ENCODE measurements around the gene TMEM207. TPM values are rescaled to one million over a fixed set of nuclear protein-coding genes. Genes with fewer than 3 reads are reported as not detected.
"Not testable (repeated sequence)": the region's sequence is repeated elsewhere in the genome, so short reads cannot be mapped to it uniquely, and the experiment has no call there.

The TMEM207 gene
- total RNA-seq (2014; rRNA removed; shearing (Covaris generic)): not detected in 2 replicates

DNA sequence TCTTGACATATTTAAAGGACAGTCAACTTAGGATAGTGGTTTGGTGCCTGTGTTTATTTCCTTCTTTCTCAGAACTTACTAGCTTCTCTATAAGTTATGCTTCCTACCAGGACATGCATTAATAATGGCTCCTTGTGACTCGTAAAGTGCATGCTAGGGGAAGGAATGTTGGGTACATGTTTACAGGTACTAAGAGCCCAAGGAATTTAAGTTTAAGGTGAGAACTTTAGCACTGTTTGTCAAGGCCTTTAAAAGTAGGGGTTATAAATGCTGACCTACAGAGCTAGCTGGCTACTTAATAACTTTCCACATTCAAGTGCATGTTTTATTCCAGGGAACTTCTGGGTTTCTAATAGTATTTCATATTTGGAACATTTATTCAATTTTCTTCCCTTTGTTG lies at the start of gene TMEM207:
Gene TMEM207 (minus strand): TSS at position 101 of the 400 bp plus-strand sequence. CDS start 92 bp downstream, at position 9.
- DNase-seq (ENCODE audit: low spot score): no peak

DNA sequence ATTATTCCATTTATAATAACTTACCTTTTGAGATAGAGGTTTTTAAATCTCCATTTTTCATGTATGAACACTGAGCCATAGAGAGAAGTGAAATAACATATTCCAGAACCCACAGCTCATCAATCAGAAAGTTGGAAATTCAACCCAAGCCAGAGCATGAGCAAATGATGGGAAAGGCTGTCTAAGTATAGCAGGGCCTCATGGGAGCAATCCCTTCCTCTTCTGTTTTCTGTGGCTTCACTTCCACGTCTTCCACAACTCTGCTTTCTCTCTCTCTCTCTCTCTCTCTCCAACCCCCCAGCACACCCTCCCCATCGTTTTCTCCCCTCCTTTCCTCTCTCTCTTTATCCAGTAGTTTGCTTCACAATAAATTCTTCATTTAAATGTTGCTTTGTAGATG lies 49.4 kb upstream of the TMEM207 start:
- DNase-seq (ENCODE audit: low spot score): no peak

DNA sequence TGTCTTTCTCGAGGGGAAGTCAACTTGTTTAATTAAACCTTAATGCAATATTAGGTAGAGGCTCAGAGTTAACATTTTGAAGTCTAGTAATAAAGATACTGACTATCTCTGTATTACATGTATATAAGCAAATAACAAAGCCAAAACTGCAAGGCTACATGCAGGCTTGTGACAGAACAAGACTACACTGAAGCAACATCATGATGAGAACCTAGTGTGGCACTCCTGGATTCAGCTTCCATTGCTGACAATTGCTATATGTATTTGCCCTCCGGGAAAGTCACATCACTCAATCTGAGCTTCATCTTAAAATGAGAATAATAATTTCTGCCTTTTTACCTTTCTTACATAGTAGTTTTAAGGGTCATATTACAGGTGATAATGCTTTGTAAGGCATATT lies 48.6 kb upstream of the TMEM207 start:
- no peak for DNase-seq (ENCODE audit: low spot score)

DNA sequence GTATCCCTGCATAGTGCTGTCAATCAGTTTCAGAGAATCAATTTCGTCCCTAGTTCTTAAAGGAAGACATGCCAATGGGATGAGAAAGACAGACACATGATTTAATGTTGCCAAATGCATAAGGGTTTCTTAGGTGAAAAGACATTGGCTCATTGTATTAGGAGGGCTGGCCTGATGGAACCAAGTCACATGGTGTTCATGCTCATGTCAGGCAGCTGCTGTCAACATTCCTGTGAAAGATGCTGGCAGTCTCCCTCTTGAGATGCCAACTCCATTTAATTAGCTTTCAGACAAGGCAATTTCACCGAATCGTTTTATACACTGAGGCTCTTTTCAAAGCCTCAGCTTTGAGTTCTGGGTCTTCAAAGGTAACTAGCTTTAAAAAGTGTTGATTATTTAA lies 48.1 kb upstream of the TMEM207 start:
- no peak for DNase-seq (ENCODE audit: low spot score)

DNA sequence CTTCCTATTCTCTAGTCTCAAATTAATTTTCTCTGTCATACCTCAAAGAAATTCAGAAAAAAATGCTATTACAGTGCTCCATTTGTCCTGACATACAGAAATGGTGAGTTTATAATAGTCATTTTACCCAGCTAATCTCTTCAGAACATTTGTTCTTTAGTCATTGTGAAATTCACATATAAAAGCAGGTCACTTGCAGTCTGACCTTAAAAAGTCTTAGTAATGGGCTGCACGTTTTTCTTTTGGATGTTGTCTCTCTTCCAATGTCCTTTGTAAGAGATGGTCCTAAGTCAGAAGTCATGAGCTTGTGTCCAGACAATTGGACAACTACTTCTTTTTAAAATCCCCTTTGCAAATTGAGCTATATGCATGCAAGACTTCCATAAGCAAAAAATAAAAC lies 47.2 kb upstream of the TMEM207 start:
- DNase-seq (ENCODE audit: low spot score): no peak

DNA sequence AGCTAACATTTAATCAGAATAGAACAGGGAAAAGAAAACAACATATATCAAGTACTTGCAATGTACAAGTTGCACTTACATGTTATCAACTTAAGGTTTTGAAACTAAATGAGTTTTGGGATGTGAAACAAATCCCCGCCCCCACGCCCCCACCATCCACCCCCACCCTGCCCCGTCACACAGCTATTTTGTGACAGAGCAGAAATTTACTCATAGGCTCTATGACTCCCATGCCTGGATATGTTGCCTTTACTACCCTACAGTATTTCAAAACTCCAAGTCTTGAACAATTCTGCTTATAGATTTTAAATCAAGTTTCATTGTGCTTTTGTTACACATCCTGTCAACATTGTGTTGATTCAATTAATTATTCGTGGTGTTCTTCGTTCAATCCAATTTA lies 46.1 kb upstream of the TMEM207 start:
- no peak for DNase-seq (ENCODE audit: low spot score)

DNA sequence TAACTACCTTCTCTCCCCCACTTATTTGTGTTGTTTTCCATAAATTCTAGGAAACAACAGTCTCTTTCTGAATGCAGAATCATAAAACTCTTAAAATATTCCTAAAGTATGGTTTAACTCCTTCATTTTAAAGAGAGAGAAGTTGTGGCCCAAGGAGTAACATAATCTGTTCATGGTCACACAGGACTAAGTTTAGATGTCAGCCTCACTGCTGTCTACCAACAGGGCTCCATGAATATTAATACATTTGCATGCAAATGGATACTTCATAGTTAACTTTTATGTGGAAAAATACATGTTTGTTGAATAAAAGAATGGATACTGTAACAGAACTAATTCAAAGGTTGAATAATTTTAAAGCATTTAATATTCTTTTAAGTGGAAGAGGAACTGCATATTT lies 45.7 kb upstream of the TMEM207 start:
- no peak for DNase-seq (ENCODE audit: low spot score)

DNA sequence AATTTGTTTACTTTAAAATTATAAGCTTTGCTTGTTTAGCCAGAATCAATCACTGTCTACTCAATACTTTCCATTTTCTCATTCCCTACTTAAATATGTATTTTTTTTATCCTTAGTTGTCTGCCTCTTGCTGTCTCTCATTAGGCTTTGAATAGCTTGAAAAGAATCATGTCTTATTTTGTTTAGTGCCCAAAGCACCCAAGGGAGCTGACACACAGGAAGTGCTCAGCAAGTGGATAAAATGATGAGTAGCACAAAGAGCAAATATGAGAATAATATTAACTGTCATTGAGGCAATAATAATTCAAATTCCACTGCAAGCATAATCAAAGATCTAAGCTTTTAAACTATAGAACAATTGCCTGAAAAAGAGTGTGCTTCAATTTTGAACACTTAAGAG lies 45.2 kb upstream of the TMEM207 start:
- DNase-seq (ENCODE audit: low spot score): no peak

DNA sequence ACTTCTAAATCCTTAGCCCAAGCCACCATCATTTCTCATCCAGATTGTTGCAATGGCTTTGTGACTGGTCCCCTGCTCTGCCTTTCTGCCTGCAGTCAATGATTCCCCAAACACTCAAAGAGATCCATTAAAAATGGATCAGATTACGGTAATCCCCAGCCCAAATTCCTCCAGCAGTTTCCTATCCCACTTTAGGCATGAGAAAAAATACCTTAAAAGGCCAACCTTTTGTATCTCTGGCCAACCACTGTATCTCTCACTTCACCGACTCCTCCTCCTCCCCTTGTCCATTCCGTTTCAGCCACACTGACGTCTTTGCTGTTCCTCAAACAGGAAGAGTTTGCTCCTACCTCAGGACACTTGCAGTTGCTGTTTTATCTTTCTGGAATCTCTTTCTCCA lies 43.3 kb upstream of the TMEM207 start:
- no peak for DNase-seq (ENCODE audit: low spot score)

DNA sequence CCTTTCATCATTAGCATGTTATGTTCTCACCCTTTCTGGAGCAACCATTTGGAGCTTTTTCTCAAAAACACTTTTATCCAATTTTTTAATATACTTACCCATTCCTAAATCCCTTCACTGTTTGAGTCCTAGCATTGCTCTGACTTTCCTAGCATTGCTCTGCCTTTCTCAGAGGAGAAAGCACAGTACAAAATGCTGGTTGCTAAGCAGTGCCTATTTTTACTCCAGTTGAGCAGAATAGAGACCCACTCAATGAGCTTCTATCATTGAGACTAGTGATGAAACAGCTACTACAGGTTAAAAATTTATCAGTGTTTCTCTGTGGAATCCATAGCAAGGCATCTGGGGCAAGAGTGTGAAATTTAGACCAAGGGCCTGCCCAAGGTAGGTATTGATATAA lies 42.4 kb upstream of the TMEM207 start:
- DNase-seq (ENCODE audit: low spot score): no peak

DNA sequence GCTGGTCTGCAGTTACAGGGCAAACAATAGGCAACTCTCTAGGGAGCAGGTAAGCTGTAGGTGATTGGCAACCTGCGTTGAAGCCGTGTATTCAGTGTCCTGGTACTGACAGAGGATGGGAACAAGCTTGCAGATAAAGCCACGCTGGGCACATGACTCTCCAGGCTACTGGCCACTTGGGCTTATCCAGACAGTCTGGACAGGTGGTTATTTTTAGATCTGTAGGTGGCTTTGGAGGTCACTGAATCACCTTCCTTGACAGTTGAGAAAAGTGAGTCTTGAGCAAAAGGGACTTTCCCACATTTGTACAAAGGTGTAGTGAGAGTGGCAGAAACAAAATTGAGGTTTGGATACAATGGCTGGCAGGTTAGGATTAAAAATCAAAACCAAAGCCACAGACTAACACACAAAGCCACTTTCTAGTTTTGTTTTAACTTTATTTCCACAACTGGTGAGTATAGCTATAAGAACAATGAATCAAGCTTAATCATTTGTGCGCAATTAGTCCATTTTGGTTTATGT lies 41.9 kb upstream of the TMEM207 start:
- no peak for DNase-seq (ENCODE audit: low spot score)

DNA sequence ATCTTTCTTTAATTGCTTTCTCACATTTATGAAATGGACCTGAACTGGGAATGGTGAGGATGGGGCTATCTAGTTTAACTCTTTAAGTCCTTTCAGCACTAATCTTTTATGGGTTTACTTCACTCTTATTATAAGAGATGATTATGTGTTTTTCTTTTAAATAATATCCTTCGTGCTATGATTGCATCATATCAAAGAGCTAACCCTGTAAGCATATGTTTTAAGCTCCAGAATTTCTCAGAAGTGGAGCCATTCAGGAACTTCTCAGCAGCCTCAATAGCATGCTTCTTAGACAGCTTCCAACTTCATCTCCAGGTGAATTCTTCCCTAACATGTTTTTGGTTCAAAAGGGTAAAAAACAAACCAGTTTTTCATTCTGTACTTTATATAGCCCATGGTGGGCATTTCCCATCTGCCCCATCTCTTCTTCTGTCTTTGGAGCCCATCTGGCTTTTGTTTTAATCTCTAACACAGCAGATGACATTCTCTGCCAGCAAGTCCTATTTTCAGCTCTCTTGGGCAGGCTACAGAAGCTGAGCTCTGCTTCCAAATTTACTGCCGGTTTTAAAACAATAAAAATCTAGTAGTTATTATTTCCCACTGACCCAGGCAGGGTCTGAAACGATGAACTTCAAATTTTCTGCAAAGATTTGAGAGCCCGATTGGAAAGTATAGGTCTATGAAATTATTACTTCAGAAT lies 37.4 kb upstream of the TMEM207 start:
- DNase-seq (ENCODE audit: low spot score): no peak

DNA sequence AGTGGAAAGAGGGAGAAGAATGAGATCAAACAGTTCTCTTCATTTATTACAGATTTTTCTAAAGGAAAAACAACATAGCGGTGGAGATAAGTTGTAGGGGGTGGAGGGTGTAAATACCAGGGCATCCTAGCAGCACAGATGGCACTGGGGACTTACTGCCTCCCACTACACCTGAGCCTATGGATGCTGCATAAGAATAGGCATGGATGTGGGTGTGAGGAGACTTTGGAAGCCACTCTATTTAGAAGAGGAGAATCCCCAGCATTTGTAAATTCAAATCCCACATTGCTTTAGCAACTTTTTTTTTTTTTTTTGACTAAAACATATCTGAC lies 36.8 kb upstream of the TMEM207 start:
- no peak for DNase-seq (ENCODE audit: low spot score)

DNA sequence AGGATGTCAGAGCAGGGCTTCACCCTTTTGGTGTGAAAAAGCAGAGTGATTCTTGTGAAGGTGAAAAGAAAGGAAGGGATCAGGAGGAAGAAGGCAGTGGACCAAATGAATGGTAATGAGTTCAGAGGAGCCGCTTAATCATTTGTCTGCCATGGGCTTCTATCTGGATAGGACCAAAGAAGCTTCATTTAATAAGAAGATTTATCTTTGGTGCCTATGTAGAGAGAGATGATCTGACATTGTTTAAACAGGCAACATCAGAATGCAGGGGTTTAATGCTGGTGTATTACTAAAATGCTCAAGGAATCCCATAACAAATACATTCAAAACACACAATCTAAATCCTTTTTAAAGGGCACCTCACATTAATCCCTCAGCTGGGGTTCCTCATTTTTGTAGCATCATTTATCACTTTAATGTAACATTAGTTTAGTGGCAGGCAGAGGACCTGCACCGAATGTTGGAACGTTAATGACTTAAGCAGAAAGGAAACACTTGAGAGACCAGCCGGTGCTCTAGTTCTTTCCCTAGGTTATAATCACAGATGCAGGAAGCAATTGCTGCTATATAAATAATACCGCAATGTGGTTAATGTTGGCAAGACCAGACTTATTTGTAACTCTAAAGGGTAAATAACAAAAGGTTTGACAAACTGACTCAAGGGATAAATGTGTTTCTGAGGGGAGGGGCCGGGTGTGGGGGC lies 36.3 kb upstream of the TMEM207 start:
- DNase-seq (ENCODE audit: low spot score): peak; percentile 8

DNA sequence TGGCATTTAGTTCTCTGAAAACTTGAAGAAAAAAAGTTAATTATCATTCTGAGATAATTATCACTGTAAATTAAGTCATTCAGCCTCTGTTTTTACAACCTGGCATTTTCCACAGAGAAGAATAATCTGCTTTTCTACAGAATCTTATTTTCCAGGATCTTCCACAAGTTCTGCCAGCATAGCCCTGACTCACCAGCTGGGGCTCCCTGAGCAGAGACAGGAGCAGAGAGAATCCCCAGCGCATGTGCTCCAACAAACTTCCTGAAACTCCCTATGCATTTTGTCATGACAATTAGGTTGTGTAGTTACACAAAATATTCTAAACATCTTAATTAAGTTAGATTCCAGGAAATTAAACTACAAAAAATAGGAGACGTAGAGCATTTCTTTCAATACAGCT lies 32.1 kb upstream of the TMEM207 start:
- DNase-seq (ENCODE audit: low spot score): no peak

DNA sequence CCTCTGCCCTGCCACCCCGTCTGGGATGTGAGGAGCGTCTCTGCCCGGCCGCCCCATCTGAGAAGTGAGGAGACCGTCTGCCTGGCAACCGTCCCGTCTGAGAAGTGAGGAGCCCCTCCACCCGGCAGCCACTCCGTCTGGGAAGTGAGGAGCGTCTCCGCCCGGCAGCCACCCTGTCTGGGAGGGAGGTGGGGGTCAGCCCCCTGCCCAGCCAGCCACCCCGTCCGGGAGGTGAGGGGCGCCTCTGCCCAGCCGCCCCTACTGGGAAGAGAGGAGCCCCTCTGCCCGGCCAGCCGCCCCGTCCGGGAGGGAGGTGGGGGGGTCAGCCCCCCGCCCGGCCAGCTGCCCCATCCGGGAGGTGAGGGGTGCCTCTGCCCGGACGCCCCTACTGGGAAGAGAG lies 23.6 kb upstream of the TMEM207 start:
- DNase-seq (ENCODE audit: low spot score): not testable (repeated sequence)

DNA sequence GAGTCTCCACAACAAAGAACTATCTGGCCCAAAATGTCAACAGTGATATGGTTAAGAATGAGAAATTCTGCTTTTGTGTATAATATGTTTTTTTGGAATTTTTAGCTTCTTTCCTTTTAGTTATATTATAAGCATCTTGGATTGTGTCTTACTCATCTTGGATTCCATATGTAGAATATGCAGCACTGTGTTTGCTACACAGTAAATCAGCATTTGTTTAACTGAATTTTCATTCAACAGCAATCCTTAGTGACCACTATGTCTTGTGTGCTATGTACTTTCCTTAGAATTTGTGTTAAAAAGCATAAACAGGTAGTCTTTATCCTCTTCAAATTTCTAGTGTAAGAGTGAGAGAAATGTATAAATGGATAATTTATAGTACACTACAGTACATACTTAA lies 18.2 kb upstream of the TMEM207 start:
- DNase-seq (ENCODE audit: low spot score): no peak

DNA sequence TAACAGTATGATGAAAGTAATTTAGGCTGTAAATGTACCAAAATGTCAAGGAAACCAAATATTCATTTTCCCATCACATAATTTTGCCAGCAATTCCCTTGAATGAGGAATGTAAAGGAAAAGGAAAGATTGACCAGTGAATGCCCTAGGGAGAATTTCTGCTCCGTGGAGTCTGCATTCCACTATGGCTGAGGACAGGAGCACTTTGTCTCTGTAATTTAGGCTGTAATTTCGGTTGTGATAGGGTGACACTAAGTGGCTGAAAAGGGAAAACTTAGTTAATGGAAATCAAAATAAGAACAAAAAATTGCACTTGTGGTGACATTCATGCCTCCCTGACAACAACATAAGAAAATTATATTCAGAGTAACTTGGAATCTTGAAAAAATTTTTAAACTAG lies 8.3 kb upstream of the TMEM207 start:
- no peak for DNase-seq (ENCODE audit: low spot score)

DNA sequence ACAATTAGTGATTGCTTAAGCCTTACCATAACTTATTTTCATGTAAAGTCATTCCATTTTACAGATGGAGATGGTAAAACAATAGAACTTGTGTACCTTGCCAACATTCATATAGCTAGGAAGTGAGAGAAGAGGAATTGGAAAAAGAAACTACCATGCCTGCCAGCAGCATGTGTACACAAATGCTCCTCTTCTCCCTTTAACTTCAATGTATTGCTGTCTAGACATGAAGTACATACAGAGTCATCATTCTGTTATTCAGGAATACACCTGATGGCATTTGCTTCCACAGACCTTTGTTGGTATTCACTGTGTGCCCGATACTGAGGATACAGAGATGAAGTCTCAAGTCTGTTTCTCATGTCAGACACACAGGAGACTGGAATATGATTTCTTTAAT lies 7.1 kb upstream of the TMEM207 start:
- DNase-seq (ENCODE audit: low spot score): no peak

DNA sequence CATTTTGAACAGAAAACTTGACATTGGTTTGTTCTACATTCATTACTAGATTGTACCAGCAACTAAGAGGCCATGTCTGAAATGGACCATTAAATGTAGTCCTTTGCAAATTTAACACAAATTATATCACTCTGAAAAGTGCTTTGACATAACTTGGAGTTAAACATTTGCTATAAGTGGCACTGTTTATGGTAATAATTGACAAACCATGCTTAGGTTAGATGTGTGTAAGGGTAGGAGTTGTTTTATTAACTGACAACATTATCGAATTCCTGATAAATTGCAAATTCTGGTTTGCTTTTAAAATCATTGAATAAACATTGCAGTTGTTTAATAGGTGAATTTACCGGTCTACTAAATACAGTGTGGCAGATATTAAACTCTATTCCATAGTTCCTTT lies 6.1 kb upstream of the TMEM207 start:
- DNase-seq (ENCODE audit: low spot score): no peak

DNA sequence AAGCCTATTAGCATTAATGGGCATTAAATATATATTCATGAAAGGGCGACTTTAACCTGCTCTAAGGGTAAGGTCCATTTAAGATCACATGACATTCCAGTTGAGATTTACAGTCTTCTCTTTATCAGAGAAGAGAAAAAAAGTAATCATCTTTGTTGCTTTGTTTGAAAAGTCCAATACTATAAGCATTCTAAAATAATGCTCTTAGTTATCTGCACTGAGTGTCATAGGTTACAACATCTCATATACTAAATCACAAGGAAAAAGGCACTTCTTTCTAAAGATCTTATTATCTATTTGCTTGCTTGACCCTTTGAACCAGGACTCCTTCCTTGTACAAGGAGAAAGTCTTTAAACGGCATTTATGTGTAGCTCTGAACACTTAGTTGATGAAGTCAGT lies 1.4 kb downstream of the TMEM207 start:
- no peak for DNase-seq (ENCODE audit: low spot score)

DNA sequence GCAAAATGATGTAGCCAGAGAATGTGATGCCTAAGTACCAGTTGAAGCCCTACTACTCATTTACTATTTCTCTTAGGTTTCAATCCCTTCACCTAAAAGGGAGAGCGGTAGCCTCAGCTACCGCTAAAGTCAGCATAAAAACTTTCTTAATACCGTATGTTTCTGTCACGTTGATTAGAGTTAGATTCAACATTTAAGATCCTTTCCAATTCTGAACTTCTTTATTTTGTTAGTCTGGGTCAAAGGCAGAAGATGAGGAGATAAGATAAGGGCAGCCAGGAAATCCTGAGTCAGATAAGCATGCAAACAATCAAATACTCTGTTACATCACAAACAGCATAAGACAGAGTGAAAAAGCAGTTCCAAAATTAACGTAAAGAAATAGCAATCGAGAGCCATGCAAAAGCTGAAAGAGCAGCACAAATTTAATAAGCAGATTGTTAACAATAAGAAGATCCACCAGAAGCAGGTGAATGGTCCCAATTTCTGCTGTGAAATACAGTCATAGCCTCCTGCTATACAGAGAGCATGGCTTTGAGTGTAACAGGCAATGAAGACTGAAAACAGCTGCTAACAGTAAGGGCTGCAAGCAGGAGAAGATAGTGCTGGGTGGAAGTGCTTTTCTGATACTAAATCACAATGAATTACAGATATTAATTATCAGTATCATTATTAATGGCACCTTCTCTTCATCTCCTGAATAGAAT lies 3.0 kb downstream of the TMEM207 start:
- DNase-seq (ENCODE audit: low spot score): no peak

Measured in HT-29 (cell line).